Measurements from ENCODE around the gene SERPINA4. TPM values are rescaled to one million over a fixed set of nuclear protein-coding genes. Genes with fewer than 3 reads are reported as not detected.

Gene SERPINA4
- total RNA-seq, 1 experiment from 2014 or later: 0.17 TPM

DNA sequence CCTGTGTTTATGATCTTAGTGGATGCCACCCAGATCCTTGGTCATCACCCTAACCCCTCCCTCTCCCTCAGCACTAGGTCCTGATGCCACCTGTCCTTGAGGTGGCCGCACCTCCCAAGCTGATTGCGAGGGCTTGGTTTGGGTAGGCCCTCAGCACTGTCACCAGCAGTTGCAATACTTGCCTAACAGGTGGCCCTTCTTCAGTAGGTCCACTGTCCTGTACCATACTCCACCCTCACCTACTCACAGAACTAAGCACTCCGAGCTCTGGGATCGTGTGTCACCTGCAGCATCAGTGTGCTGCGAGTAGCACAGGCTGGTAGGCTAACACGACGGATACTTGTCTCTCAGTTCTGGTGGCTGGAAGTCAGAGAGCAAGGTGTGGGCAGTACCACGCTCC is 38.0 kb upstream of the SERPINA4 start (continued):
- TF ChIP-seq, protein P1, sequence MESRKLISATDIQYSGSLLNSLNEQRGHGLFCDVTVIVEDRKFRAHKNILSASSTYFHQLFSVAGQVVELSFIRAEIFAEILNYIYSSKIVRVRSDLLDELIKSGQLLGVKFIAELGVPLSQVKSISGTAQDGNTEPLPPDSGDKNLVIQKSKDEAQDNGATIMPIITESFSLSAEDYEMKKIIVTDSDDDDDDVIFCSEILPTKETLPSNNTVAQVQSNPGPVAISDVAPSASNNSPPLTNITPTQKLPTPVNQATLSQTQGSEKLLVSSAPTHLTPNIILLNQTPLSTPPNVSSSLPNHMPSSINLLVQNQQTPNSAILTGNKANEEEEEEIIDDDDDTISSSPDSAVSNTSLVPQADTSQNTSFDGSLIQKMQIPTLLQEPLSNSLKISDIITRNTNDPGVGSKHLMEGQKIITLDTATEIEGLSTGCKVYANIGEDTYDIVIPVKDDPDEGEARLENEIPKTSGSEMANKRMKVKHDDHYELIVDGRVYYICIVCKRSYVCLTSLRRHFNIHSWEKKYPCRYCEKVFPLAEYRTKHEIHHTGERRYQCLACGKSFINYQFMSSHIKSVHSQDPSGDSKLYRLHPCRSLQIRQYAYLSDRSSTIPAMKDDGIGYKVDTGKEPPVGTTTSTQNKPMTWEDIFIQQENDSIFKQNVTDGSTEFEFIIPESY (IDR thresholded peaks at IDR 0.05; ENCODE audit: extremely low read depth, insufficient replicate concordance, low read length): no peak
- TF ChIP-seq POLR2A (IDR thresholded peaks at IDR 0.05; ENCODE audit: borderline replicate concordance, extremely low read depth, insufficient read depth, insufficient read length) (no peak), ELF1 (IDR thresholded peaks at IDR 0.05; ENCODE audit: borderline replicate concordance, low read depth) (no peak), EZH2 (IDR thresholded peaks at IDR 0.05) (no peak), CBX3 (IDR thresholded peaks at IDR 0.05; ENCODE audit: low read depth) (no peak)
- TF ChIP-seq, protein P2, sequence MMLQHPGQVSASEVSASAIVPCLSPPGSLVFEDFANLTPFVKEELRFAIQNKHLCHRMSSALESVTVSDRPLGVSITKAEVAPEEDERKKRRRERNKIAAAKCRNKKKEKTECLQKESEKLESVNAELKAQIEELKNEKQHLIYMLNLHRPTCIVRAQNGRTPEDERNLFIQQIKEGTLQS (IDR thresholded peaks at IDR 0.05): no peak
- TF ChIP-seq, protein P3, sequence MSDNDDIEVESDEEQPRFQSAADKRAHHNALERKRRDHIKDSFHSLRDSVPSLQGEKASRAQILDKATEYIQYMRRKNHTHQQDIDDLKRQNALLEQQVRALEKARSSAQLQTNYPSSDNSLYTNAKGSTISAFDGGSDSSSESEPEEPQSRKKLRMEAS (IDR thresholded peaks at IDR 0.05): no peak
- TF ChIP-seq, protein P4, sequence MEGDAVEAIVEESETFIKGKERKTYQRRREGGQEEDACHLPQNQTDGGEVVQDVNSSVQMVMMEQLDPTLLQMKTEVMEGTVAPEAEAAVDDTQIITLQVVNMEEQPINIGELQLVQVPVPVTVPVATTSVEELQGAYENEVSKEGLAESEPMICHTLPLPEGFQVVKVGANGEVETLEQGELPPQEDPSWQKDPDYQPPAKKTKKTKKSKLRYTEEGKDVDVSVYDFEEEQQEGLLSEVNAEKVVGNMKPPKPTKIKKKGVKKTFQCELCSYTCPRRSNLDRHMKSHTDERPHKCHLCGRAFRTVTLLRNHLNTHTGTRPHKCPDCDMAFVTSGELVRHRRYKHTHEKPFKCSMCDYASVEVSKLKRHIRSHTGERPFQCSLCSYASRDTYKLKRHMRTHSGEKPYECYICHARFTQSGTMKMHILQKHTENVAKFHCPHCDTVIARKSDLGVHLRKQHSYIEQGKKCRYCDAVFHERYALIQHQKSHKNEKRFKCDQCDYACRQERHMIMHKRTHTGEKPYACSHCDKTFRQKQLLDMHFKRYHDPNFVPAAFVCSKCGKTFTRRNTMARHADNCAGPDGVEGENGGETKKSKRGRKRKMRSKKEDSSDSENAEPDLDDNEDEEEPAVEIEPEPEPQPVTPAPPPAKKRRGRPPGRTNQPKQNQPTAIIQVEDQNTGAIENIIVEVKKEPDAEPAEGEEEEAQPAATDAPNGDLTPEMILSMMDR (IDR thresholded peaks at IDR 0.05 in 2 of 3, conservative IDR thresholded peaks at IDR 0.05 in 1 of 3; ENCODE audit: borderline replicate concordance in 1 of 3, insufficient read depth in 1 of 3, low read depth in 2 of 3, low read length in 2 of 3): no peak

DNA sequence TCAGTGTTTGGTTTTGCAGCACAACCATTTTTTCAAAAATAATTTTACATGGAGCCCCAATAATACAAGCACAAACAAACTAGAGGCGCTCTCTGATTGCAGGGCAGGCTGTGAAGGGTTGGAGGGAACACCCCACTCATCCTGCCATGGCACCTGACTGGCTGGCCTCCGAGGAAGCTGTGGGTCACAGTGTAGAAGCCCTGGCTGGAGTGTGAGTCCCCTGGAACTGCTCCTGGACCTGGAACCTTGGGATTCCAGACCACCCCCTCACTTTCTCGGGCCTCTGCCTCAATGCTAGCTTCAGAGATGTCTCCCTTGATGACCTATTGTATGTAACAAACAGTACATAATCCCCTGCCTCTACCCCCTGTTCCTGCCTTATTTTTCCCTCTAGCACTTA is 37.1 kb upstream of the SERPINA4 start:
- intact Hi-C loops (cut with micrococcal nuclease): no loop called here
- Histone ChIP-seq H3K4me2 (ENCODE audit: low read length) (no peak overlapping the region), H3K9me2 (ENCODE audit: insufficient read depth) (no peaks in the 10 kb centered on the region), H3K27ac (ENCODE audit: low read depth, low read length) (no peak overlapping the region), H3K36me3 (ENCODE audit: control insufficient read depth in 1 of 2, insufficient read depth in 2 of 2, low read length in 2 of 2) (no peaks in the 10 kb centered on the region), H3K4me1 (ENCODE audit: control insufficient read depth in 1 of 2, insufficient read depth in 2 of 2, low read length in 2 of 2) (no peaks in the 10 kb centered on the region), H3K27me3 (ENCODE audit: insufficient read depth, low read length) (no peaks in the 10 kb centered on the region), H4K20me1 (ENCODE audit: insufficient read depth) (no peaks in the 10 kb centered on the region), H2AFZ (ENCODE audit: low read depth, low read length, poor library complexity, severe bottlenecking) (no peak overlapping the region), H3K79me2 (ENCODE audit: insufficient read depth, low read length) (no peaks in the 10 kb centered on the region), H3K4me3 (replicated peaks in 1 of 2; ENCODE audit: low read depth in 1 of 2, low read length in 2 of 2) (no peak overlapping the region), H3K9ac (ENCODE audit: low read length) (no peak overlapping the region), H3K9me3 (ENCODE audit: control insufficient read depth in 1 of 2, insufficient read depth in 1 of 2, low read depth in 1 of 2, low read length in 2 of 2) (no peaks in the 10 kb centered on the region)
- BruUV-seq (replicated peaks): no TSS peak
- ChIA-PET CTCF (no interaction called here), POLR2A (no interaction called here), RAD21 (ENCODE audit: low non-redundant PET in 1 of 2, low total read pairs in 2 of 2, uncharacterized antibody in 2 of 2, unreplicated experiment in 2 of 2) (no interaction called here)
- no peak for ATAC-seq
- DNase-seq (ENCODE audit: low read depth, low spot score): no peak
- TF ChIP-seq SP1 (IDR thresholded peaks at IDR 0.05; ENCODE audit: low read depth) (no peak), ZNF274 (IDR thresholded peaks at IDR 0.05; ENCODE audit: low read depth, low read length) (no peak), ELF1 (IDR thresholded peaks at IDR 0.05; ENCODE audit: borderline replicate concordance, low read depth) (no peak), POLR2A (IDR thresholded peaks at IDR 0.05; ENCODE audit: borderline replicate concordance, extremely low read depth, insufficient read depth, insufficient read length) (no peak), EZH2phosphoT487 (IDR thresholded peaks at IDR 0.05; ENCODE audit: borderline replicate concordance) (no peak), SRF (IDR thresholded peaks at IDR 0.05; ENCODE audit: low read depth) (no peak), RAD21 (IDR thresholded peaks at IDR 0.05; ENCODE audit: low read depth) (no peak), FOSL1 (IDR thresholded peaks at IDR 0.05; ENCODE audit: low read depth) (no peak), EZH2 (IDR thresholded peaks at IDR 0.05) (no peak), TCF7L2 (IDR thresholded peaks at IDR 0.05; ENCODE audit: borderline replicate concordance, extremely low read depth, insufficient read depth, insufficient read length) (no peak)
- TF ChIP-seq, protein P3 (IDR thresholded peaks at IDR 0.05): no peak
- TF ChIP-seq, protein P2 (IDR thresholded peaks at IDR 0.05): no peak
- TF ChIP-seq, protein P4 (IDR thresholded peaks at IDR 0.05 in 2 of 3, conservative IDR thresholded peaks at IDR 0.05 in 1 of 3; ENCODE audit: borderline replicate concordance in 1 of 3, insufficient read depth in 1 of 3, low read depth in 2 of 3, low read length in 2 of 3): no peak

Measured in HCT116 (cell line).